Measurements from ENCODE around the gene MTCH1.

MTCH1 gene

DNA sequence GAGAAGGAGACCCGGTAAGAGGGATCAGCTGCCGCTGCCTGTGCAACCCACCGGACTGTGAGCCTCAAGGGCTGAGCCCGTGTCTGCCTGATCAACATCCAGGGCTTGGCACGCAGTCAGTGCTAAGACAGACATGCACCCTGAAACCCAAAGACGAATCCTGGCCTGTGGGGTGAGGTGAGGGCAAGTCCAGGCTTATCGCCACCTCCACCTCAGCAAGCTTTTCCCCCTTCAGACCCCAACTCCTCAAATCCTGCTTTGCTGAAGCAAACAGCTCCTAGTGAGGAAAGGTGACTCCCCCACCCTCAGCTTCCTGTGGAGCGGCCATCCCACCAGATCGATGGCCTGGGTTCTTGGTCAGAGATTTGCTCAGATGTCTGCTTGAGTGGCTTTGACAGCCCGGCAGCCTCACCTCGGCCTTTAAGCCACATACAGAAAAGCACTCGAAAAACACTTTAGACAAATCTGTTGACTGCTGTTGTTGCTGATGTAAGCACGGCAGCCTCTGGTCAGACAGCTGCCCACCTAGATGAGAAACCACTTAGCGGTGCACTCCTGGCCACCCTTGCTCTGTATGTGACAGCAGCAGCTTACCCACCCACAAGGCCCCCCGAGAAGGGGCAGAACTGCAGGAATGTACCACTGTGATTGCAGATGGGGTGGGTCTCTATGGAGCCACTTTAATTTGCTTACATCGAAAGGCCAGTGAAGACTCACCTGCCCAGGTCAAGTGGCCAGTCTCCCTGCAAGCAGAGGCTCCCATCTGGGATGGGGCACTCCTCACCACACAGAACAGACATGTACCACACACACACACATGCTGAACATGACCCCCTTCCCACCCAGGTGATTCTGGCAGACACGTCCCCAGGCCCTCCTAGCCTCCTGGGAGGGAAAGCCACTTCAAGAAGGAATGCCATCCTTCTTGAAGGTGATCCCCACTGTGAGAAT, 14.8 kb downstream of the MTCH1 start:
- no peak for DNase-seq (ENCODE audit: low read depth in 2 of 2)

GRCh38 chr6:36969988-36970891, 15.8 kb downstream of the MTCH1 start:
- DNase-seq (ENCODE audit: low read depth in 2 of 2): no peak

DNA sequence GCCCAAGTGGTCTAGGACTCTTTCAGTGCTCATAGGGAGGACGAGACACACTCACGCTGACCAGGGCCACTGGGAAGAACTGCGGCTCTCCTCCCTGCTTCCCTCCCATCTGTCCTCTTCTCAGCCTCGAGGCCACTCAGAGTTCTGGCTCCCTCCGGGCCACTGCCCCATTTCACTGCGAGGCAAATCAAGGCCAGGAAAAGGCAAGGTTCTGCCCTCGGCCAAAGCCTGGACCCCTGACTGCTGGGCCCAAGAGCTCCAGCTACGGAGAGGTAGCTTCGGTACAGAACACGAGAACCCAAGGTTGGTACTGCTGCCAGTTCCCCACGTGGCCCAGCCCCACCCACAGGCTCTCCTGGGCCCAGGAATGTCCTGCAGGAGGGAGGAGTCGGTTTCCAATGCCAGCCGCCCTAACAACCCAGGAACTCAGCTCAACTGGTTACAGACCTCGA, 16.7 kb downstream of the MTCH1 start:
- DNase-seq (ENCODE audit: low read depth in 2 of 2): no peak

GRCh38 chr6:36968266-36968977, 17.6 kb downstream of the MTCH1 start:
- DNase-seq (ENCODE audit: low read depth in 2 of 2): no peak

- no peak for DNase-seq (ENCODE audit: low read depth in 2 of 2)
These were observed 18.2 kb downstream of the MTCH1 start for GRCh38 chr6:36967757-36968156.

- no peak for DNase-seq (ENCODE audit: low read depth in 2 of 2)
These were observed 18.7 kb downstream of the MTCH1 start for GRCh38 chr6:36967301-36967700.

- DNase-seq (ENCODE audit: low read depth in 2 of 2): no peak
These were observed 21.1 kb downstream of the MTCH1 start for GRCh38 chr6:36964908-36965307.

DNA sequence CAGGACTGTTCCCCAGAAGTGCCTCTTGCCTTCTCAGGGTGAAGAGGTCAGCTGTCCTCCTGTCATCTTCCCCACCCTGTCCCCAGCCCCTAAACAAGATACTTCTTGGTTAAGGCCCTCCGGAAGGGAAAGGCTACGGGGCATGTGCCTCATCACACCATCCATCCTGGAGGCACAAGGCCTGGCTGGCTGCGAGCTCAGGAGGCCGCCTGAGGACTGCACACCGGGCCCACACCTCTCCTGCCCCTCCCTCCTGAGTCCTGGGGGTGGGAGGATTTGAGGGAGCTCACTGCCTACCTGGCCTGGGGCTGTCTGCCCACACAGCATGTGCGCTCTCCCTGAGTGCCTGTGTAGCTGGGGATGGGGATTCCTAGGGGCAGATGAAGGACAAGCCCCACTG, 21.6 kb downstream of the MTCH1 start:
- no peak for DNase-seq (ENCODE audit: low read depth in 2 of 2)

DNA sequence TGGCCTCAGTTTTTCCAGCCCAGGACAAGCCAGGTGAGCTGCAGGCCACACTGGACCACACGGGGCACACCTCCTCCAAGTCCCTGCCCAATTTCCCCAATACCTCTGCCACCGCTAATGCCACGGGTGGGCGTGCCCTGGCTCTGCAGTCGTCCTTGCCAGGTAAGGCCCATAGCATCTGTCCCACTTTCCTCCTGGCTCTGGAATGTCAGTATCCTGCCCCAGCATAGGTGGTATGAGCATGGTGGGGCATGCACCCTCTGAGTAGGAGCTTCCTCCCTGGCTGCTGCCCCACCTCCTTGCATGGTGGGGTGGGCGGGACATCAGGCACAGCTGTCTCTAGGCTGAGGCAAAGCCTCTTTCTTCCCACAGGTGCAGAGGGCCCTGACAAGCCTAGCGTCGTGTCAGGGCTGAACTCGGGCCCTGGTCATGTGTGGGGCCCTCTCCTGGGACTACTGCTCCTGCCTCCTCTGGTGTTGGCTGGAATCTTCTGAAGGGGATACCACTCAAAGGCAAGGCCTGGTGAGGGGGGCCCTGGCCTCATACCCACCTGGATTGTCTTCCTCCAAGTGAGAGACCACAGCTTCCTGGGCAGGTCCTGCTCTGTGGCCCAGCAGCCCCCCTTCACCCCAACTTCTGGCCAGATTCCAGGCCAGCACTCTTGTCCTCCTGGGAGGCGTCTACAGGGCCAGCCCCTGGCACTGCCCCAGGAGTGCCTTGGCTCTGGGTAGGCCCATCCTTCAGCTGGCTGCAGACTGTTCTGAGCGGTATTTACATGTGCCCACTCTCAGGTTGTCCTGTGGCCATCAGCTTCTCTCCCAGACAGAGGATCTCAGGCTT, 22.3 kb downstream of the MTCH1 start:
- DNase-seq (ENCODE audit: low read depth in 2 of 2): no peak

DNA sequence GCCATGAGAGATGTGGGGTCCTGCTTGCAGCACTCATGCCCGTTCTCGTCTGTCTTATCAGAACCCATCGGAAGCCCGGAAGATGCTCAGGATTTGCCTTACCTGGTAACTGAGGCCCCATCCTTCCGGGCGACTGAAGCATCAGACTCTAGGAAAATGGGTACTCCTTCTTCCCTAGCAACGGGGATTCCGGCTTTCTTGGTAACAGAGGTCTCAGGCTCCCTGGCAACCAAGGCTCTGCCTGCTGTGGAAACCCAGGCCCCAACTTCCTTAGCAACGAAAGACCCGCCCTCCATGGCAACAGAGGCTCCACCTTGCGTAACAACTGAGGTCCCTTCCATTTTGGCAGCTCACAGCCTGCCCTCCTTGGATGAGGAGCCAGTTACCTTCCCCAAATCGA, 23.1 kb downstream of the MTCH1 start:
- peak; percentile 59 to 63 for DNase-seq (ENCODE audit: low read depth in 2 of 2)

GRCh38 chr6:36961441-36962435, 24.3 kb downstream of the MTCH1 start:
- no peak for DNase-seq (ENCODE audit: low read depth in 2 of 2)

DNA sequence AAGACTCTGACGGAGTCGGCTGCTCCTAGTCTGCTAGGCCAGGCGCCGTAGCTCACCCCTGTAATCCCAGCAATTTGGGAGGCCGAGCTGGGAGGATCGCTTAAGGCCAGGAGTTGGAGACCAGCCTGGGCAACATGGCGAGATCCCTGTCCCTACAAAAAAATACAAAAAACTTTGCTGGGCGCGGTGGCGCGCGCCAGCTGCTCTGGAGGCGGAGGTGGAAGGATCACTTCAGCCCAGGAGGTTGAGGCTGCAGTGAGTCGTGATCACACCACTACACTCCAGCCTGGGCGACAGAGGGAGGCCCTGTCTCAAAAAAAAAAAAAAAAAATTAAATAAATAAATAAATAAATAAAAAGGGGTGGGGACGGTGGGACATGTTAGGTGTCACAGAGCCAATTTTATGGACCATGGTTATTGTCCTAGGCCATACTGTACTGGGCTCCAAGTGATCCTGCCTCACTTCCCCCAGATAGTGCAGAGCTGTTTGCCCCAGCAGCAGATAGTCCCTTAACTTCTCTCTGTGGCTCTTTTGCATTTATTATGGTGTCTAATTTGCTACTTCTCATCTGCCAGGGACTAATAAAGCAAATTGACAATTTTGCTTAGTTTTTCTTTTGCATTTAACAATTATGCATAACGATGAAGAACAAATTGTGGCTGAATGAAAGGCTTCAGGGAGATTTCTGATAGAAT, 26.3 kb downstream of the MTCH1 start:
- DNase-seq (ENCODE audit: low read depth in 2 of 2): no peak

- DNase-seq (ENCODE audit: low read depth in 2 of 2): no peak
These were observed 27.0 kb downstream of the MTCH1 start for GRCh38 chr6:36958775-36959554.

- DNase-seq (ENCODE audit: low read depth in 2 of 2): no peak
These were observed 28.2 kb downstream of the MTCH1 start for GRCh38 chr6:36957773-36958271.

GRCh38 chr6:36956446-36956820, 29.6 kb downstream of the MTCH1 start:
- no peak for DNase-seq (ENCODE audit: low read depth in 2 of 2)

- no peak for DNase-seq (ENCODE audit: low read depth in 2 of 2)
These were observed 30.1 kb downstream of the MTCH1 start for GRCh38 chr6:36955671-36956445.

DNA sequence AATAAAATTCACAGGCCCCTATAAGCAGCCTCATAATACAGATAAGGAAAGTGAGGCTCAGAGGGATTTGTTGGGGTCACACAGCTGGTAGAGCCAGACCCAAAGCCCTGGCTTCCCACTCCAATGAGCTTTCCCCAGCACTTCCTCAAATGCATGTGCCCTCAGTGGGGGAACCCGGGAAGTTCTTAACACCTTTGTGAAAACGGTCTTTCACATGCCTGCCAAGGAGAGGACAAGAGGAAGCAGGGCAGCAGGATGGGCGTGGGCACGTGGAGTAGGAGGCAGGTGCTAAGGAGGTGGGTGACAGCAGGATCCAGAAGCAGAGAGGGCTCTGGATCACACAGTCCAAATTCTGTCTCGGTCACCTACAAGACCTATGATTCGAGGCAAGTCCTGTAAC, 30.9 kb downstream of the MTCH1 start:
- DNase-seq (ENCODE audit: low read depth in 2 of 2): no peak

Data from activated CD4-positive, alpha-beta T cell treated with anti-CD3 and anti-CD28 coated beads for 24 hours (primary cell).